ENCODE measurements around the gene RNF17.
"Not testable (repeated sequence)": the region's sequence is repeated elsewhere in the genome, so short reads cannot be mapped to it uniquely, and the experiment has no call there.

RNF17 gene, protein sequence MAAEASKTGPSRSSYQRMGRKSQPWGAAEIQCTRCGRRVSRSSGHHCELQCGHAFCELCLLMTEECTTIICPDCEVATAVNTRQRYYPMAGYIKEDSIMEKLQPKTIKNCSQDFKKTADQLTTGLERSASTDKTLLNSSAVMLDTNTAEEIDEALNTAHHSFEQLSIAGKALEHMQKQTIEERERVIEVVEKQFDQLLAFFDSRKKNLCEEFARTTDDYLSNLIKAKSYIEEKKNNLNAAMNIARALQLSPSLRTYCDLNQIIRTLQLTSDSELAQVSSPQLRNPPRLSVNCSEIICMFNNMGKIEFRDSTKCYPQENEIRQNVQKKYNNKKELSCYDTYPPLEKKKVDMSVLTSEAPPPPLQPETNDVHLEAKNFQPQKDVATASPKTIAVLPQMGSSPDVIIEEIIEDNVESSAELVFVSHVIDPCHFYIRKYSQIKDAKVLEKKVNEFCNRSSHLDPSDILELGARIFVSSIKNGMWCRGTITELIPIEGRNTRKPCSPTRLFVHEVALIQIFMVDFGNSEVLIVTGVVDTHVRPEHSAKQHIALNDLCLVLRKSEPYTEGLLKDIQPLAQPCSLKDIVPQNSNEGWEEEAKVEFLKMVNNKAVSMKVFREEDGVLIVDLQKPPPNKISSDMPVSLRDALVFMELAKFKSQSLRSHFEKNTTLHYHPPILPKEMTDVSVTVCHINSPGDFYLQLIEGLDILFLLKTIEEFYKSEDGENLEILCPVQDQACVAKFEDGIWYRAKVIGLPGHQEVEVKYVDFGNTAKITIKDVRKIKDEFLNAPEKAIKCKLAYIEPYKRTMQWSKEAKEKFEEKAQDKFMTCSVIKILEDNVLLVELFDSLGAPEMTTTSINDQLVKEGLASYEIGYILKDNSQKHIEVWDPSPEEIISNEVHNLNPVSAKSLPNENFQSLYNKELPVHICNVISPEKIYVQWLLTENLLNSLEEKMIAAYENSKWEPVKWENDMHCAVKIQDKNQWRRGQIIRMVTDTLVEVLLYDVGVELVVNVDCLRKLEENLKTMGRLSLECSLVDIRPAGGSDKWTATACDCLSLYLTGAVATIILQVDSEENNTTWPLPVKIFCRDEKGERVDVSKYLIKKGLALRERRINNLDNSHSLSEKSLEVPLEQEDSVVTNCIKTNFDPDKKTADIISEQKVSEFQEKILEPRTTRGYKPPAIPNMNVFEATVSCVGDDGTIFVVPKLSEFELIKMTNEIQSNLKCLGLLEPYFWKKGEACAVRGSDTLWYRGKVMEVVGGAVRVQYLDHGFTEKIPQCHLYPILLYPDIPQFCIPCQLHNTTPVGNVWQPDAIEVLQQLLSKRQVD (N-terminal part only)

GRCh38 chr13:24763596-24764275 lies at the start of gene RNF17:
TSS of gene RNF17 (plus strand) at chr13:24764169. CDS start at chr13:24764204, 35 bp downstream.
- no peak for DNase-seq

GRCh38 chr13:24716011-24716410 lies 48.0 kb upstream of the RNF17 start:
- DNase-seq = no peak

DNA sequence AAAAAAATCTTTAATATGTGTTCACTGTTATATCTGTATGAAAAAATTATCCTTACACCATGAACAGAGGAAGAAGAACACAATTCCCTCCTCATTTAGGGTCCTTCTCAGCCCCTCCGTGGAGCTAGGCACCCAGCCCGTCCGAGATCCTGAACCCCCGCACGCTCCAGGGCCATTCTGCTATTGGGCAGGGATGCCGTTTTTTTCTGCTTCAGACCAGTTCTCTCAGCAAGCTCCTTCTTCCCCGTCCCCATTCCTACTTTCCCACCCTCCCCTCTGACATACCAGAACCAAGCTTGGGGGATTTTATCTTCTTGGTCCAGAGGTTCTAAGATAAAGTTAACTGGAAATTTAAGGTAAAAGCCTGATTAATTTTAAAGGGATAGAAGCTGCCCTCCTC lies 47.5 kb upstream of the RNF17 start:
- DNase-seq = no peak

GRCh38 chr13:24717217-24717616 lies 46.8 kb upstream of the RNF17 start:
- DNase-seq = no peak

DNA sequence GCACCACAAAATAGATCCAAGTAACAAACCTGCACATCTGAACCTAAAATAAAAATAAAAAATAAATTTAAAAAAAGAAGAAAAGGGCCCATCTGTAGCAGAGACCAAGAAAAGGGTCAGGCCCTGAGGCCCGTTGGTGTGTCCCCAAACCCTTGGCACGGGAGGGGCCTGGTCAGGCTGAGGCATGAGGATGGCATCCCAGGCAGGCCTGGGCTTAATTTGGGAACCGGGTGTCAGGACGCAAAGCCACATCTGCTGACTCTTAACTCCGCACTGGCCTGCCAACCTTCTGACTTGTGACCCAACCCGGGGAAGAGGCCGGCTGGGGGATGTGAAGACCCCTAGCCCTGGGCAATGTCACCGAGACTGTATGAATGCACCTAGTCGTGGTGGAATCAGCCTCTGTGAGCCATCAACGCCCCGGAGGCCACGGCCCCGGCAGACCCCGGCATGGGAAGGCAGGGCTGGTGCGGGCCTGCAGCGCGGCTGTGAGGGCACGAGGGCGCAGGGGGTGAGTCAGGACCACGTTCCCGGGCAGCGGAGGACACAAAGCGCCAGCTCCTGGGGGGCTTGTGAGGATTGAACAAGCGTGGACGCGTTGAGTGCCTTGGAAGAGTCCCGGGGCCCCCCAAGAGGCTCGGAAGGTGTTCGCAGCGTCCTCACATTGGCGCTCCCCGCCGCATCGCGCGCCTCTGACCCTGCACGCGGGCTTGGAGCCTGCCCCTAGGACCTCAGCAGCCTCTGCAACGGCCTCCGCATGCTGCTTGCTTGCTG lies 45.6 kb upstream of the RNF17 start:
- DNase-seq = no peak

DNA sequence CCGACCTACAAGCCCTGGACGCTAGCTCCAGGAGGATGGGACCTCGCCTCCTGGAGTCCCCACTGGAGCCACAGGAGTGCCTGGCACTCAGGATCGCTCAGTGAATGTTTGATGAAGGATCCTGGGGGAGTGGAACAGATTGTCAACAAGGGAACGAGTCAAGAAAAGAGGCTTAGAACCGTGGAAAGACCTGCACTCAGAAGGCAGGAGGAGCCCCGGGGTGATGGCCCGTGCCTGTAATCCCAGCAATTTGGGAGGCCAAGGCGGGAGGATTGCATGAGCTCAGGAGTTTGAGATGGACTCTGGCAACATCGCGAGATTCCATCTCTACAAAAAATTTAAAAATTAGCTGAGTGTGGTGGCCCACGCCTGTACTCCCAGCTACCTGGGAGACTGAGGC lies 44.8 kb upstream of the RNF17 start:
- DNase-seq = no peak

- no peak for DNase-seq
These were observed 40.8 kb upstream of the RNF17 start for GRCh38 chr13:24723206-24723605.

DNA sequence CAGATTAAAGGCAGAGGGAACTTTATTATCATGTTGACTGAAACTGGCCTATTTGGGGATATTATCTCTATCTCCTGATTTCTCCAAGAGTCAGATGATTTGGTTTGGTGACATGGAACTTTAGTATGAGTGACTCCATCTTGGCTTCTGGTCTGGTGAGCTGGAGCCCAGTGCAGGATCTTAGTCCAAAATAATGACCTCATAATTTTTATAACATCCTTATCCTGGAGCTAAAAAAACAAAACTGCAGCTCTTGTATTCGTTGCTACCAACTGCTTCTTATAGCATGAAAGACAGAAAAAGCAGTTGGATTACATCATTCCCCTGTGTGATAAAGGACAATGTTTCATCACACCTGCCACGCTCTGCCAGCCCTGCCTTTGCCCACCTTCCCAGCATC lies 39.3 kb upstream of the RNF17 start:
- no peak for DNase-seq

GRCh38 chr13:24725379-24725778 lies 38.6 kb upstream of the RNF17 start:
- DNase-seq = no peak

GRCh38 chr13:24727731-24728601 lies 36.0 kb upstream of the RNF17 start:
- DNase-seq = peak; percentile 83 to 85 (median 83)

GRCh38 chr13:24730873-24731567 lies 32.9 kb upstream of the RNF17 start:
- DNase-seq = not testable (repeated sequence)

GRCh38 chr13:24734950-24735349 lies 29.0 kb upstream of the RNF17 start:
- DNase-seq = no peak

DNA sequence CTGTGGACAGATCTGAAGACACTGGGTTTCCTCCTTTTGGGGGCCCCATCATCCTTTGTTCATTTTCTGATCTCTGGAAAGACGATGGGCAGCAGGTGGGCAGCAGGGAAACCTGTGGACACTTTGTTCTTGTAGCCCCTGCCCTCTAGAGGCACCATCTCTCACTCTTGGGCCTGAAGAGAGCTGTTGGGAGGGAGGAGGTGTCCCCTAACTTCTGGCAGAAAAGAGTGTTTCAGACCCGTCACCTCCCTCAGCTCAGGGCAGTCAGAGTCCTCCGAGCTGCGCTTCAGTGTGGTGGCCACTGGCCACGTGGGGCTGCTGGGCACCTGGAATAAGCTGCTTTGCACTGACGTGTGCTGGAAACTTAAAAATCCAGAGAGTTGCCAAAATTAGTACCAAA lies 26.9 kb upstream of the RNF17 start:
- no peak for DNase-seq

GRCh38 chr13:24738366-24738847 lies 25.6 kb upstream of the RNF17 start:
- no peak for DNase-seq

GRCh38 chr13:24740014-24740890 lies 23.7 kb upstream of the RNF17 start:
- no peak for DNase-seq

GRCh38 chr13:24741016-24741662 lies 22.8 kb upstream of the RNF17 start:
- peak in 2 of 3 donors; percentile 15 to 16 for DNase-seq

DNA sequence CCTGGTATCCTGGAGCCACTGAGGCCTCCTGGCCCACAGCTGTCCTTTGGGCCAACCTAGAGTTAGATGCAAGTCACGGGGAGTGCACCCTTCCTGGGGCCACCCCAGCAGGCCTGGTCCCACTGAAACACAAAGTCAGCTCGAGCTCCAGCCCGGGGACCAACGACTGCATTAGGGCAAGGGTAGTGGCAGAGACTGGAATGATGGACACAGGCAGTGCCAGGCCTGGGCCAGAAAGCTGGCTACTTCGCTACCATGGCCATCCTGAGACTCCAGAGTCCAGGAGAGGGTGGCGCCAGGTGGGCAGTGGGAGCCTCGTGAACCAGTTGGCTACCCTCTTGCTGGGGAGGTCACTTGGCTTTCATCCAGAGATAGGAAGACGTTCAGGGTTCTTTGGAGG lies 22.2 kb upstream of the RNF17 start:
- no peak for DNase-seq

DNA sequence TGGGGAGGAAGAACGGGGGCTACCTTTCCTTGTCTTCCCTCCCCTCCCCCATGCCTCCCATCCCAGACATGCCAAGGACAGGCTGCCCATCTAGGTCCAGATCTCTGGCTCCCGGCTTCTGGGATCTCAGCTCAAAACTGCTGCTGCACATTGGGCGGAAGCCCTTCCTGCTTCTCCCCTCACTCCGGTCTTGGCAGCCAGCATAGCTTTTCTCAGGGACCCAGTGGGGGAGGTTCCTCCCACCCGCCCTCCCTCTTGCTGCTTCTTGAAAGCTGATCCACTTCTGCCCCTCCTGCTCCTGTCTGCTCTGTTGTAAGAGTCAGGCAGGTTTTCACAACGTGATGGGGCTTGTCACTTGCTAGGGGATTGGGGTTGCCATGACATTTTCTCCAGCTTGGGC lies 21.7 kb upstream of the RNF17 start:
- DNase-seq = no peak
